ENCODE measurements around the gene PHAX. TPM values are rescaled to one million over a fixed set of nuclear protein-coding genes. Genes with fewer than 3 reads are reported as not detected.
"Not testable (repeated sequence)": the region's sequence is repeated elsewhere in the genome, so short reads cannot be mapped to it uniquely, and the experiment has no call there.

The PHAX gene
- 10 to 100 TPM; 19.7 to 37.3 (median 30.3) TPM for total RNA-seq
- total RNA-seq (2013) = 45.3 TPM
- 28.3 to 110 (median 54.2) reads per million in 29 experiments for total RNA-seq

GRCh38 chr5:126600631-126601511, at the start of gene PHAX:
Gene PHAX, plus strand, starts transcription at chr5:126600947. Its CDS starts 16 bp downstream, at chr5:126600963.
- peaks cover 13% of the 10 kb centered on the region for H3K36me3 Mint-ChIP-seq
- 3% methylated on average over 78 of the region's 79 CpGs for WGBS (ENCODE audit: insufficient coverage)
- POLR2A ChIA-PET = interaction anchor here in 1 of 2 donors (0.6 kb wide), 1 partner anchor 23 kb away, joined by 5 read pairs; no protein-coding TSS in a partner anchor

GRCh38 chr5:126552614-126553013, 48.1 kb upstream of the PHAX start:
- Histone ChIP-seq H3K9me3 (no peaks in the 10 kb centered on the region), H3K27me3 (replicated peaks in 1 of 2; ENCODE audit: control insufficient read depth in 2 of 2, extremely low read depth in 1 of 2, insufficient read depth in 2 of 2, low read length in 1 of 2) (peaks cover 0 to 3% of the 10 kb centered on the region in 2 experiments), H3K27ac (ENCODE audit: low read length) (no peak overlapping the region), H3K4me1 (ENCODE audit: control insufficient read depth in 1 of 2, extremely low read depth in 1 of 2, insufficient read depth in 2 of 2, low read length in 2 of 2) (no peaks in the 10 kb centered on the region), H3K4me3 (ENCODE audit: control insufficient read depth in 1 of 2, extremely low read depth in 1 of 2, low read length in 1 of 2) (no peak overlapping the region), H3K36me3 (ENCODE audit: control insufficient read depth in 2 of 2, extremely low read depth in 1 of 2, insufficient read depth in 1 of 2, low read length in 1 of 2) (no peaks in the 10 kb centered on the region)
- no peak for ATAC-seq (replicated peaks in 1 of 4)
- Mint-ChIP-seq H3K9me3 (no peaks in the 10 kb centered on the region), H3K36me3 (no peaks in the 10 kb centered on the region), H3K27me3 (no peaks in the 10 kb centered on the region), H3K4me1 (no peaks in the 10 kb centered on the region), H3K4me3 (no peak overlapping the region), H3K27ac (no peak overlapping the region)
- no peak for DNase-seq
- ChIA-PET POLR2A (no interaction called here), CTCF (no interaction called here)
- no CpG with 5 or more reads among the region's 2 CpGs for WGBS (ENCODE audit: insufficient coverage)

More at GRCh38 chr5:126600631-126601511, at the start of gene PHAX:
- Histone ChIP-seq H3K4me3 (ENCODE audit: control insufficient read depth in 1 of 2, extremely low read depth in 1 of 2, low read length in 1 of 2) (peak within 1 kb of the TSS; percentile 79 to 90), H3K9me3 (no peaks in the 10 kb centered on the region), H3K27me3 (replicated peaks in 1 of 2; ENCODE audit: control insufficient read depth in 2 of 2, extremely low read depth in 1 of 2, insufficient read depth in 2 of 2, low read length in 1 of 2) (no peaks in the 10 kb centered on the region), H3K4me1 (ENCODE audit: control insufficient read depth in 1 of 2, extremely low read depth in 1 of 2, insufficient read depth in 2 of 2, low read length in 2 of 2) (peaks cover 2 to 34% of the 10 kb centered on the region in 2 experiments), H3K36me3 (ENCODE audit: control insufficient read depth in 2 of 2, extremely low read depth in 1 of 2, insufficient read depth in 1 of 2, low read length in 1 of 2) (peaks cover 0 to 25% of the 10 kb centered on the region in 2 donors), H3K27ac (ENCODE audit: low read length) (peak within 1 kb of the TSS; percentile 76)
- Mint-ChIP-seq H3K4me1 (peaks cover 22 to 38% (median 37%) of the 10 kb centered on the region in 3 donors), H3K27ac (peak within 1 kb of the TSS; percentile 94 to 95), H3K4me3 (peak within 1 kb of the TSS; percentile 87 to 97 (median 94)), H3K27me3 (peaks cover 0 to 2% of the 10 kb centered on the region in 2 donors), H3K9me3 (no peaks in the 10 kb centered on the region)
- CTCF ChIA-PET = interaction anchor here (0.5 to 1.9 kb wide), 11 partner anchors 8 to 262 kb away, joined by 3 to 14 read pairs (median 4); no protein-coding TSS in a partner anchor
- ATAC-seq (replicated peaks in 1 of 4) (peak; percentile 92 to 96 (median 94)), DNase-seq (peak; percentile 48 to 84 (median 67))

GRCh38 chr5:126555101-126555500, 45.6 kb upstream of the PHAX start:
- CTCF ChIA-PET; H3K4me3 Mint-ChIP-seq; H3K36me3 ChIP-seq (ENCODE audit: control insufficient read depth in 2 of 2, extremely low read depth in 1 of 2, insufficient read depth in 1 of 2, low read length in 1 of 2); H3K9me3 Mint-ChIP-seq; H3K27ac Mint-ChIP-seq; DNase-seq; H3K4me1 ChIP-seq (ENCODE audit: control insufficient read depth in 1 of 2, extremely low read depth in 1 of 2, insufficient read depth in 2 of 2, low read length in 2 of 2); H3K9me3 ChIP-seq; H3K4me1 Mint-ChIP-seq; H3K4me3 ChIP-seq (ENCODE audit: control insufficient read depth in 1 of 2, extremely low read depth in 1 of 2, low read length in 1 of 2); H3K36me3 Mint-ChIP-seq; POLR2A ChIA-PET; H3K27me3 Mint-ChIP-seq; H3K27ac ChIP-seq (ENCODE audit: low read length); ATAC-seq (replicated peaks in 1 of 4); H3K27me3 ChIP-seq (replicated peaks in 1 of 2; ENCODE audit: control insufficient read depth in 2 of 2, extremely low read depth in 1 of 2, insufficient read depth in 2 of 2, low read length in 1 of 2): not testable (repeated sequence)
- WGBS (ENCODE audit: insufficient coverage) = 91% methylated on average over 9 of the region's 9 CpGs

- H3K27me3 ChIP-seq (replicated peaks in 1 of 2; ENCODE audit: control insufficient read depth in 2 of 2, extremely low read depth in 1 of 2, insufficient read depth in 2 of 2, low read length in 1 of 2) = no peaks in the 10 kb centered on the region
- H3K4me1 Mint-ChIP-seq = no peaks in the 10 kb centered on the region
- H3K4me3 ChIP-seq (ENCODE audit: control insufficient read depth in 1 of 2, extremely low read depth in 1 of 2, low read length in 1 of 2) = no peak overlapping the region
- H3K9me3 Mint-ChIP-seq = no peaks in the 10 kb centered on the region
- no peak overlapping the region for H3K27ac ChIP-seq (ENCODE audit: low read length)
- ATAC-seq (replicated peaks in 1 of 4) = no peak
- no peaks in the 10 kb centered on the region for H3K27me3 Mint-ChIP-seq
- H3K4me3 Mint-ChIP-seq = no peak overlapping the region
- H3K9me3 ChIP-seq = no peaks in the 10 kb centered on the region
- DNase-seq = no peak
- no CpG with 5 or more reads among the region's 1 CpG for WGBS (ENCODE audit: insufficient coverage)
- POLR2A ChIA-PET = no interaction called here
- no peaks in the 10 kb centered on the region for H3K36me3 Mint-ChIP-seq
- H3K36me3 ChIP-seq (ENCODE audit: control insufficient read depth in 2 of 2, extremely low read depth in 1 of 2, insufficient read depth in 1 of 2, low read length in 1 of 2) = no peaks in the 10 kb centered on the region
- H3K27ac Mint-ChIP-seq = no peak overlapping the region
- CTCF ChIA-PET = no interaction called here
- no peaks in the 10 kb centered on the region for H3K4me1 ChIP-seq (ENCODE audit: control insufficient read depth in 1 of 2, extremely low read depth in 1 of 2, insufficient read depth in 2 of 2, low read length in 2 of 2)
These were observed 38.8 kb upstream of the PHAX start for GRCh38 chr5:126561908-126562307.

- CTCF ChIA-PET = no interaction called here
- Histone ChIP-seq H3K4me1 (ENCODE audit: control insufficient read depth in 1 of 2, extremely low read depth in 1 of 2, insufficient read depth in 2 of 2, low read length in 2 of 2) (no peaks in the 10 kb centered on the region), H3K4me3 (ENCODE audit: control insufficient read depth in 1 of 2, extremely low read depth in 1 of 2, low read length in 1 of 2) (no peak overlapping the region), H3K9me3 (no peaks in the 10 kb centered on the region), H3K36me3 (ENCODE audit: control insufficient read depth in 2 of 2, extremely low read depth in 1 of 2, insufficient read depth in 1 of 2, low read length in 1 of 2) (no peaks in the 10 kb centered on the region), H3K27me3 (replicated peaks in 1 of 2; ENCODE audit: control insufficient read depth in 2 of 2, extremely low read depth in 1 of 2, insufficient read depth in 2 of 2, low read length in 1 of 2) (no peaks in the 10 kb centered on the region), H3K27ac (ENCODE audit: low read length) (no peak overlapping the region)
- DNase-seq = no peak
- no peaks in the 10 kb centered on the region for H3K36me3 Mint-ChIP-seq
- no peaks in the 10 kb centered on the region for H3K9me3 Mint-ChIP-seq
- no peaks in the 10 kb centered on the region for H3K27me3 Mint-ChIP-seq
- no peak for ATAC-seq (replicated peaks in 1 of 4)
- no peak overlapping the region for H3K27ac Mint-ChIP-seq
- POLR2A ChIA-PET = no interaction called here
- WGBS (ENCODE audit: insufficient coverage) = no CpG with 5 or more reads among the region's 2 CpGs
- H3K4me3 Mint-ChIP-seq = no peak overlapping the region
- no peaks in the 10 kb centered on the region for H3K4me1 Mint-ChIP-seq
These were observed 37.9 kb upstream of the PHAX start for GRCh38 chr5:126562823-126563222.

- ChIA-PET CTCF (interaction anchor here in 1 of 2 donors (0.6 kb wide), 2 partner anchors 25 to 124 kb away, joined by 5 to 6 read pairs; no protein-coding TSS in a partner anchor), POLR2A (no interaction called here)
- H3K4me3 Mint-ChIP-seq = no peak overlapping the region
- no peak for ATAC-seq (replicated peaks in 1 of 4)
- Histone ChIP-seq H3K27ac (ENCODE audit: low read length) (no peak overlapping the region), H3K27me3 (replicated peaks in 1 of 2; ENCODE audit: control insufficient read depth in 2 of 2, extremely low read depth in 1 of 2, insufficient read depth in 2 of 2, low read length in 1 of 2) (no peaks in the 10 kb centered on the region), H3K4me3 (ENCODE audit: control insufficient read depth in 1 of 2, extremely low read depth in 1 of 2, low read length in 1 of 2) (no peak overlapping the region), H3K36me3 (ENCODE audit: control insufficient read depth in 2 of 2, extremely low read depth in 1 of 2, insufficient read depth in 1 of 2, low read length in 1 of 2) (no peaks in the 10 kb centered on the region), H3K9me3 (no peaks in the 10 kb centered on the region), H3K4me1 (ENCODE audit: control insufficient read depth in 1 of 2, extremely low read depth in 1 of 2, insufficient read depth in 2 of 2, low read length in 2 of 2) (no peaks in the 10 kb centered on the region)
- WGBS (ENCODE audit: insufficient coverage) = 90% methylated on average over 3 of the region's 4 CpGs
- no peaks in the 10 kb centered on the region for H3K4me1 Mint-ChIP-seq
- no peaks in the 10 kb centered on the region for H3K36me3 Mint-ChIP-seq
- no peak for DNase-seq
- no peaks in the 10 kb centered on the region for H3K9me3 Mint-ChIP-seq
- H3K27ac Mint-ChIP-seq = no peak overlapping the region
- peaks cover 0 to 4% of the 10 kb centered on the region in 2 donors for H3K27me3 Mint-ChIP-seq
These were observed 32.5 kb upstream of the PHAX start for GRCh38 chr5:126568206-126568755.
